Small intestine (tissue), 7 donors: ENCODE data around the gene ARHGEF28. TPM values are rescaled to one million over a fixed set of nuclear protein-coding genes. Genes with fewer than 3 reads are reported as not detected.

ENCODE experiments used
- DNase-seq, 2 donors: peaks; one replicate each; pipeline versions ENCODE4 v3.0.0 to v3.0.0-alpha.2; 2013
- FAIRE-seq: peaks from 2 replicates; lab custom pipeline; 2012; peaks lifted over from hg19 to GRCh38; lab: Jason Lieb, UNC
- H3K27ac ChIP-seq, 3 donors: one replicate each; pipeline ENCODE4 v1.5.1; 2013; ENCODE audit warnings: low read length in 2 of 3, mild to moderate bottlenecking in 2 of 3, control low read depth in 1 of 3, inconsistent platforms in 1 of 3, low read depth in 1 of 3, moderate library complexity in 1 of 3
- H3K27me3 ChIP-seq, 3 donors: one replicate each; pipeline ENCODE4 v1.6.1; 2013; ENCODE audit warnings: low read length in 3 of 3, inconsistent platforms in 1 of 3; ENCODE audit not compliant: control insufficient read depth in 3 of 3, insufficient read depth in 3 of 3
- H3K36me3 ChIP-seq, 3 donors: one replicate each; pipeline ENCODE4 v1.6.1; 2013; ENCODE audit warnings: low read length in 3 of 3, inconsistent platforms in 1 of 3, low read depth in 1 of 3, mild to moderate bottlenecking in 1 of 3, moderate library complexity in 1 of 3; ENCODE audit not compliant: control insufficient read depth in 3 of 3, insufficient read depth in 2 of 3
- H3K4me1 ChIP-seq, 3 donors: one replicate each; pipeline ENCODE4 v1.6.1; 2013; ENCODE audit warnings: low read length in 2 of 3, inconsistent platforms in 1 of 3, low read depth in 1 of 3, mild to moderate bottlenecking in 1 of 3, moderate library complexity in 1 of 3; ENCODE audit not compliant: control insufficient read depth in 3 of 3, insufficient read depth in 2 of 3
- H3K4me3 ChIP-seq, 3 donors: one replicate each; pipeline ENCODE4 v1.5.1; 2013; ENCODE audit warnings: low read length in 3 of 3, control low read depth in 1 of 3, inconsistent platforms in 1 of 3, low read depth in 1 of 3, mild to moderate bottlenecking in 1 of 3, moderate library complexity in 1 of 3
- H3K9me3 ChIP-seq, 2 donors: one replicate each; pipeline ENCODE4 v1.6.1; 2013; ENCODE audit warnings: low read depth in 1 of 2, low read length in 1 of 2; ENCODE audit not compliant: control insufficient read depth in 2 of 2, insufficient read depth in 1 of 2
- WGBS, 3 donors: extraction: QIAGEN DNeasy Blood & Tissue Kit; methylation state at CpG; one replicate each; pipeline ENCODE4 v1.1.7; 2013; 5-methylcytosine and 5-hydroxymethylcytosine counted together
- polyA plus RNA-seq, 4 donors: library from polyadenylated mRNA; stranded (reverse) in 3 of 4; unstranded in 1 of 4; fragments of 200-250 nt in 3 of 4; fragments of 120-200 nt in 1 of 4; gene quantifications; one replicate each; pipeline versions ENCODE4 v1.2.1 to v1.2.3, GENCODE V29; 2013
- donor health status: healthy with polysubstance abuse.
- donor health status: control.
- donor health status: control.
- donor health status: Bipolar disorder and iron deficiency.
- donor health status: healthy.

ARHGEF28 gene
- polyA plus RNA-seq, 4 donors, result 1.1 to 16.5 (median 2.7) TPM

GRCh38 chr5:73654171-73654811 is 28.3 kb downstream of the ARHGEF28 start:
- Histone ChIP-seq H3K4me1 (peaks cover 0 to 13% (median 0%) of the 10 kb centered on the region in 3 donors), H3K9me3 (no peaks in the 10 kb centered on the region), H3K27me3 (no peaks in the 10 kb centered on the region), H3K4me3 (no peak overlapping the region), H3K27ac (peak overlapping the region in 1 of 3 donors; percentile 41), H3K36me3 (no peaks in the 10 kb centered on the region)
- 24 to 41% (median 30%) methylated on average over 3 of the region's 3 CpGs for WGBS, 3 donors
- peak; percentile 18 to 43 for DNase-seq
- no peak for FAIRE-seq

GRCh38 chr5:73654819-73655318 is 28.9 kb downstream of the ARHGEF28 start:
- Histone ChIP-seq H3K4me1 (peaks cover 0 to 13% (median 0%) of the 10 kb centered on the region in 3 donors), H3K36me3 (no peaks in the 10 kb centered on the region), H3K27me3 (no peaks in the 10 kb centered on the region), H3K27ac (peak overlapping the region in 1 of 3 donors; percentile 41), H3K9me3 (no peaks in the 10 kb centered on the region), H3K4me3 (no peak overlapping the region)
- FAIRE-seq, result no peak
- peak; percentile 11 to 64 for DNase-seq
- 47 to 59% (median 53%) methylated on average over 2 of the region's 2 CpGs for WGBS, 3 donors

- Histone ChIP-seq H3K27ac (peak overlapping the region in 1 of 3 donors; percentile 41), H3K27me3 (no peaks in the 10 kb centered on the region), H3K36me3 (no peaks in the 10 kb centered on the region), H3K4me3 (no peak overlapping the region), H3K4me1 (peaks cover 0 to 13% (median 0%) of the 10 kb centered on the region in 3 donors), H3K9me3 (no peaks in the 10 kb centered on the region)
- 86 to 92% (median 88%) methylated on average over 6 of the region's 6 CpGs for WGBS, 3 donors
- no peak for FAIRE-seq
- DNase-seq, result no peak
Measured at GRCh38 chr5:73655521-73656160, 29.6 kb downstream of the ARHGEF28 start.

- H3K9me3 ChIP-seq, result no peaks in the 10 kb centered on the region
- no peak for FAIRE-seq
- no peak overlapping the region for H3K4me3 ChIP-seq
- no peak for DNase-seq
- peaks cover 0 to 8% (median 0%) of the 10 kb centered on the region in 3 donors for H3K4me1 ChIP-seq
- 82 to 94% (median 94%) methylated on average over 3 of the region's 3 CpGs for WGBS, 3 donors
- no peaks in the 10 kb centered on the region for H3K27me3 ChIP-seq
- H3K27ac ChIP-seq, result no peak overlapping the region
- no peaks in the 10 kb centered on the region for H3K36me3 ChIP-seq
Measured at GRCh38 chr5:73661753-73662152, 35.8 kb downstream of the ARHGEF28 start.

- no peak for DNase-seq
- Histone ChIP-seq H3K4me3 (no peak overlapping the region), H3K27ac (no peak overlapping the region), H3K4me1 (peaks cover 0 to 8% (median 0%) of the 10 kb centered on the region in 3 donors), H3K36me3 (no peaks in the 10 kb centered on the region), H3K9me3 (no peaks in the 10 kb centered on the region), H3K27me3 (no peaks in the 10 kb centered on the region)
- 71 to 77% (median 71%) methylated on average over 7 of the region's 7 CpGs for WGBS, 3 donors
- no peak for FAIRE-seq
Measured at GRCh38 chr5:73663161-73663859, 37.3 kb downstream of the ARHGEF28 start.

- Histone ChIP-seq H3K36me3 (no peaks in the 10 kb centered on the region), H3K27ac (peak overlapping the region in 1 of 3 donors; percentile 1), H3K27me3 (no peaks in the 10 kb centered on the region), H3K4me3 (no peak overlapping the region), H3K4me1 (peaks cover 0 to 8% (median 0%) of the 10 kb centered on the region in 3 donors), H3K9me3 (no peaks in the 10 kb centered on the region)
- WGBS, 3 donors, result 38 to 54% (median 43%) methylated on average over 2 of the region's 2 CpGs
- DNase-seq (peak in 1 of 2 donors; percentile 64), FAIRE-seq (no peak)
Measured at GRCh38 chr5:73663860-73664240, 37.9 kb downstream of the ARHGEF28 start.

GRCh38 chr5:73664796-73665195 is 38.8 kb downstream of the ARHGEF28 start:
- Histone ChIP-seq H3K36me3 (no peaks in the 10 kb centered on the region), H3K9me3 (no peaks in the 10 kb centered on the region), H3K27ac (no peak overlapping the region), H3K4me3 (no peak overlapping the region), H3K4me1 (peaks cover 0 to 8% (median 0%) of the 10 kb centered on the region in 3 donors), H3K27me3 (no peaks in the 10 kb centered on the region)
- DNase-seq (no peak), FAIRE-seq (no peak)

GRCh38 chr5:73666891-73667290 is 40.9 kb downstream of the ARHGEF28 start:
- 75 to 84% (median 82%) methylated on average over 4 of the region's 4 CpGs for WGBS, 3 donors
- H3K27me3 ChIP-seq, result no peaks in the 10 kb centered on the region
- no peak overlapping the region for H3K27ac ChIP-seq
- no peak for DNase-seq
- H3K4me3 ChIP-seq, result no peak overlapping the region
- peaks cover 0 to 8% (median 0%) of the 10 kb centered on the region in 3 donors for H3K4me1 ChIP-seq
- H3K36me3 ChIP-seq, result no peaks in the 10 kb centered on the region
- no peaks in the 10 kb centered on the region for H3K9me3 ChIP-seq
- no peak for FAIRE-seq
